Stomach (tissue), 9 donors: ENCODE measurements around the gene GABBR2. TPM values are rescaled to one million over a fixed set of nuclear protein-coding genes. Genes with fewer than 3 reads are reported as not detected.
A peak's percentile ranks its signal among the peaks of the same experiment; 100 is the strongest.

Experiments
- DNase-seq, 2 donors: peaks; one replicate each; pipeline versions ENCODE4 v3.0.0 to v3.0.0-alpha.2; 2013 to 2019
- H3K27ac ChIP-seq, 5 donors: fragments of 200-600 bp in 4 of 5; sonication (generic) in 4 of 5; one replicate each; pipeline ENCODE4 v1.5.1; 2013 to 2019; ENCODE audit warnings: mild to moderate bottlenecking in 1 of 5, moderate library complexity in 1 of 5
- H3K27me3 ChIP-seq, 3 donors: fragments of 200-600 bp; sonication (generic); one replicate each; pipeline ENCODE4 v1.5.1; 2017 to 2019; ENCODE audit warnings: mixed run types in 1 of 3
- H3K36me3 ChIP-seq, 4 donors: fragments of 200-600 bp; sonication (generic); 1 replicate in 3 of 4; 2 replicates in 1 of 4; pipeline ENCODE4 v1.5.1; 2016 to 2019
- H3K4me1 ChIP-seq, 4 donors: fragments of 200-600 bp; sonication (generic); one replicate each; pipeline ENCODE4 v1.5.1; 2016 to 2019
- H3K4me3 ChIP-seq, 4 donors: fragments of 200-600 bp; sonication (generic) in 3 of 4; one replicate each; pipeline ENCODE4 v1.5.1; 2016 to 2019; ENCODE audit warnings: mild to moderate bottlenecking in 1 of 4
- H3K9me3 ChIP-seq, 4 donors: fragments of 200-600 bp; sonication (generic); one replicate each; pipeline ENCODE4 v1.5.1; 2016 to 2019
- EP300 ChIP-seq: sonication (generic); formaldehyde crosslinking; IDR thresholded peaks from one replicate; pipeline ENCODE4 v1.6.1; 2017; ENCODE audit warnings: antibody characterized with exemption
- POLR2A ChIP-seq, 4 donors: fragments of 450-650 bp; IDR thresholded peaks; one replicate each; pipeline ENCODE4 v1.6.1; 2016; ENCODE audit warnings: antibody characterized with exemption in 4 of 4, control low read depth in 2 of 4, mild to moderate bottlenecking in 1 of 4, moderate library complexity in 1 of 4
- POLR2AphosphoS5 ChIP-seq, 3 donors: sonication (generic); formaldehyde crosslinking; IDR thresholded peaks; one replicate each; pipeline ENCODE4 v1.6.1; 2016; ENCODE audit warnings: antibody characterized with exemption in 3 of 3
- WGBS, 5 donors: extraction: QIAGEN DNeasy Blood & Tissue Kit in 3 of 5; methylation state at CpG; one replicate each; pipeline versions ENCODE4 v1.1.5 to v1.1.7; 2013 to 2018; 5-methylcytosine and 5-hydroxymethylcytosine counted together
- intact Hi-C: fragments of 100-400 bp; cut with DNase I; formaldehyde crosslinking; loops from one replicate; pipeline ENCODE4 v1.15.1; 2023; ENCODE audit warnings: low total_unique reads
- polyA plus RNA-seq, 3 donors: library from polyadenylated mRNA; stranded (reverse); fragments of 200-250 nt; gene quantifications; one replicate each; pipeline ENCODE4 v1.2.3, GENCODE V29; 2013
- total RNA-seq, 5 donors: library from RNA; depleted of rRNA; stranded (reverse); fragments of >200 nt; gene quantifications; one replicate each; pipeline versions ENCODE4 v1.1.0 to v1.2.3, GENCODE V29; 2014 to 2016
- TF ChIP-seq, protein P1 (sequence below), 7 experiments: fragments of 450-650 bp in 4 of 7; fragments of 200-600 bp in 3 of 7; sonication (generic) in 3 of 7; IDR thresholded peaks; one replicate each; pipeline ENCODE4 v1.5.1; 2016 to 2019; ENCODE audit warnings: antibody characterized with exemption in 7 of 7, control low read depth in 2 of 7, mild to moderate bottlenecking in 1 of 7
- donor health status: healthy with polysubstance abuse.
- donor health status: Bipolar disorder and iron deficiency.
- donor health status: healthy.

GABBR2 gene
- total and polyA plus RNA-seq, 8 donors = 0.06 to 0.55 (median 0.08) TPM; not detected in 5

DNA sequence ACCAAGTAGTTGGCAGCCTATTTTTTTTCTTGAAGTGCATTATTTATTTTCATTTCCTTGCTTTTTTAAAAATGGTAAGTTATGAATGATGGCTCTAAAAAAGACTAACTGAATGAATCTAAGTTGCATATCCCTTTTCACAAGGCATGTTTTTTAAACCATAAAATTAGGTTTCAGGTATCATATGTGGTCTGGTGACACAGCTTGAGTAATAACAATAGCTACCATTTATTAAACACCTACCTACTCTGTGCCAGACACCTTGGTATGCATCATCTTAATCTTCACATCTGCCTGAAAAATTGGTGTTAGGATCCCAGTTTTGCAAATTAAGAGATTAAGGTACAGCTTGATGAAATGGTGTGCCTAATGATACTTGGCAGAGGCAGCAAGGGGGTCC lies 4.3 kb upstream of the GABBR2 start:
- Histone ChIP-seq H3K4me3 (no peak overlapping the region), H3K27ac (no peak overlapping the region), H3K9me3 (no peaks in the 10 kb centered on the region), H3K4me1 (peaks cover 7 to 16% (median 12%) of the 10 kb centered on the region in 4 donors), H3K36me3 (no peaks in the 10 kb centered on the region), H3K27me3 (peaks cover 15 to 52% (median 28%) of the 10 kb centered on the region in 3 donors)
- TF ChIP-seq EP300 (no peak), POLR2A (IDR thresholded peaks at IDR 0.05) (no peak), POLR2AphosphoS5 (IDR thresholded peaks at IDR 0.05) (no peak)
- TF ChIP-seq, protein P1, sequence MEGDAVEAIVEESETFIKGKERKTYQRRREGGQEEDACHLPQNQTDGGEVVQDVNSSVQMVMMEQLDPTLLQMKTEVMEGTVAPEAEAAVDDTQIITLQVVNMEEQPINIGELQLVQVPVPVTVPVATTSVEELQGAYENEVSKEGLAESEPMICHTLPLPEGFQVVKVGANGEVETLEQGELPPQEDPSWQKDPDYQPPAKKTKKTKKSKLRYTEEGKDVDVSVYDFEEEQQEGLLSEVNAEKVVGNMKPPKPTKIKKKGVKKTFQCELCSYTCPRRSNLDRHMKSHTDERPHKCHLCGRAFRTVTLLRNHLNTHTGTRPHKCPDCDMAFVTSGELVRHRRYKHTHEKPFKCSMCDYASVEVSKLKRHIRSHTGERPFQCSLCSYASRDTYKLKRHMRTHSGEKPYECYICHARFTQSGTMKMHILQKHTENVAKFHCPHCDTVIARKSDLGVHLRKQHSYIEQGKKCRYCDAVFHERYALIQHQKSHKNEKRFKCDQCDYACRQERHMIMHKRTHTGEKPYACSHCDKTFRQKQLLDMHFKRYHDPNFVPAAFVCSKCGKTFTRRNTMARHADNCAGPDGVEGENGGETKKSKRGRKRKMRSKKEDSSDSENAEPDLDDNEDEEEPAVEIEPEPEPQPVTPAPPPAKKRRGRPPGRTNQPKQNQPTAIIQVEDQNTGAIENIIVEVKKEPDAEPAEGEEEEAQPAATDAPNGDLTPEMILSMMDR (IDR thresholded peaks at IDR 0.05) = no peak
- DNase-seq = no peak
- intact Hi-C loops = no loop called here

DNA sequence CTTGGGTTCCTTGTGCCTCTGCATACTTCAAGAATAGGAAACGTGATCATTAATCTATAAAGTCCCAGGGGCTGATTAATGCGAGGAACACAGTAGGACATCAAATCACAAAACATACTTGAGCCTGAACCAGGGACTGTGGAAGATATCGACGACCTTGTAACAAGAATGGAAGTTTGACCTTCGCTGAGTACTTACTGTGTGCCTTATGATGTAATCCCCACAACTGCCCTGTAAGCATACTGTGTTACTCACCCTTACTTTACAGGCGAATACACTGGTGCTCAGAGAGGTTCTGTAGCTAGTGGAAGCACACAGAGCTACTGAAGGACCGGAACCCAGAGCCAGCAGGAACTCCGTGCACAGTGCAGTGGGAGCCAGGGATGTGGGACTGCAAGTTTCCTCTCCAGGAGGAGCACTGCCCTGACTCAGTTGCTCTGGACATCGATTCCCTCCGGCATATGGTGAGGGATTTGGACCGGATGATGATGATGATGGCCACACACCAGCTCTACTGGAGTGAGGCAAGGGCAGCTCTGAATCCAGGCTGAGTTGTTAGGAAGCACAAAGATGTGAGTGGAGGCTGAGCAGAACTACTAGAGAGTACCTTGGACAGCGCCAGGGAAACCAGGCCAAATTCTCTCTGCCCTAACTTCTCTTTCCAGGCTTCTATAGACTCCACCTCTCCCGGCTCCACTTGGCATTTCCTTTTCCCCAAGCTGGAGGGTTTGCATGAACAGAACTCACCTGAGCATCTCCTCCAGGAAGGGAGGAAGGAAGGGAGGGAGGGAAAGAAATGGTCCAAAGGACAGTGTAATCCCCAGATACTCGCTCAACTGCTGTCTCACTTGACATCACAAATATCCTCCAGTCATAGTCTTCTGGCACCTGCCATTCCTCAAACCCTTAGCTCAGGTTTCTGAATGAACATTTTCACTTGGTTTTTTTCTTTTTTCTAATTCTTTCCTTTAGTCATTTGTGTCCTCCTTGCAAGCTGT lies 1.5 kb upstream of the GABBR2 start:
- TF ChIP-seq EP300 = no peak
- TF ChIP-seq POLR2A (IDR thresholded peaks at IDR 0.05) = no peak
- TF ChIP-seq POLR2AphosphoS5 (IDR thresholded peaks at IDR 0.05) = no peak
- TF ChIP-seq, protein P1 (IDR thresholded peaks at IDR 0.05) = no peak
- H3K27me3 ChIP-seq = peaks cover 26 to 79% (median 54%) of the 10 kb centered on the region in 3 donors
- no peaks in the 10 kb centered on the region for H3K36me3 ChIP-seq
- peaks cover 17 to 30% (median 24%) of the 10 kb centered on the region in 4 donors for H3K4me1 ChIP-seq
- DNase-seq = peak in 1 of 2 donors; percentile 75
- no peak overlapping the region for H3K27ac ChIP-seq
- no peak overlapping the region for H3K4me3 ChIP-seq
- intact Hi-C loops = no loop called here
- H3K9me3 ChIP-seq = no peaks in the 10 kb centered on the region
- WGBS, 5 donors = 62 to 70% (median 64%) methylated on average over 14 of the region's 14 CpGs

DNA sequence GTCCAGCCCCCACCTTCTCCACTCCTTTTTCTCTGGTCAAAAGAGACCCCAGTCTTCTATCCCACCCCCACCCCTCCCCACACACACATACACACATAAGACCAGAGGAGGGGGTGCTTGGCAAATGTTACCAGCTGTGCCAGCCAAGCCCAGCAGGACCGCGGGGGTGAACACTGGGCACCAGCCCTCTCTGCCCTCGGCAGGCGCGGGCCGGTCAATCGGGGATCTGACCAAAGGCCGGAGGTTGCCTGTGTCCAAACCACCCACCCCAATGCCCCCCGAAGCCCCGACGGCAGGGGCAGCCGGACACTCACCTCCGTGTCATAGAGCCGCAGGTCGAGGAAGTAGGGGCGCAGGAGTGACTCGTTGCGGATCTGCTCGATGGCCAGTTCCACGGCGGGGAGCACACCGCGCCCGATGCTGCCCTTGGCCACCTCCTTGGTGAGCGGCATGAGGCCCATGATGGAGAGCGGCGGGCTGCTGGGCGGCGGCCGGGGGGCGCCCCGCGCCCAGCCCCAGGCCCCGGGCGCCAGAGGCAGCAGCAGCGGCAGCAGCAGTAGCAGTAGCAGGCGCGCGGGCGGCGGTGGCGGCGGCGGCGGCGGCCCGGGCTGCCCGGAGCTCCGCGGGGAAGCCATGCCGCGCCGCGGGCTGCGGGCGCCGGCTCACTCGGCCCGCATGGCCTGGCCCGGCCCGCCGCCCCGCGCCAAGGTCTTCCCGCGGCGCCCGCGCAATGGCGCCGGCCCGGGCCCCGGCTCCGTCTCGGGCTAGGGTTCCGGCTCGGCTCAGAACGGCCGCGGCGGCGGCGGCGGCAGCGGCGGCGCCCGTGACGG lies 417 bp downstream of the GABBR2 start:
- TF ChIP-seq POLR2A (IDR thresholded peaks at IDR 0.05) (no peak), POLR2AphosphoS5 (IDR thresholded peaks at IDR 0.05) (no peak), EP300 (no peak)
- TF ChIP-seq, protein P1 (IDR thresholded peaks at IDR 0.05) = no peak
- intact Hi-C loops = no loop called here

More for the DNA sequence above, 417 bp downstream of the GABBR2 start:
- Histone ChIP-seq H3K4me1 (peaks cover 17 to 30% (median 24%) of the 10 kb centered on the region in 4 donors), H3K27ac (no peak overlapping the region), H3K27me3 (peaks cover 26 to 94% (median 64%) of the 10 kb centered on the region in 3 donors), H3K9me3 (no peaks in the 10 kb centered on the region), H3K36me3 (no peaks in the 10 kb centered on the region), H3K4me3 (peak overlapping the region; percentile 39 to 52 (median 43))
- WGBS, 5 donors = 3 to 12% (median 5%) methylated on average over 23 to 89 of the region's 89 CpGs
- no peak for DNase-seq
